HEK293T (cell line): ENCODE data around the gene APOL2.

Experiments used
- ARNT ChIP-seq: fragments of 450-650 bp; IDR thresholded peaks from 2 replicates; pipeline ENCODE4 v1.6.1; 2017; ENCODE audit warnings: mild to moderate bottlenecking
- BHLHE40 ChIP-seq: fragments of 450-650 bp; IDR thresholded peaks from 2 replicates; pipeline ENCODE4 v1.6.1; 2016; ENCODE audit warnings: mild to moderate bottlenecking, moderate library complexity, borderline replicate concordance
- CTBP1 ChIP-seq: fragments of 450-650 bp; IDR thresholded peaks from 2 replicates; pipeline ENCODE4 v1.6.1; 2016; ENCODE audit warnings: borderline replicate concordance
- FOXM1 ChIP-seq: fragments of 450-650 bp; IDR thresholded peaks from 2 replicates; pipeline ENCODE4 v1.6.1; 2017; ENCODE audit warnings: mild to moderate bottlenecking, borderline replicate concordance
- LEF1 ChIP-seq: fragments of 450-650 bp; IDR thresholded peaks from 2 replicates; pipeline ENCODE4 v1.6.1; 2017; ENCODE audit warnings: mild to moderate bottlenecking, borderline replicate concordance
- SP1 ChIP-seq: fragments of 450-650 bp; IDR thresholded peaks from 2 replicates; pipeline ENCODE4 v1.6.1; 2017
- SUZ12 ChIP-seq: fragments of 450-650 bp; IDR thresholded peaks from 2 replicates; pipeline ENCODE4 v1.6.1; 2016; ENCODE audit warnings: mild to moderate bottlenecking

- TF ChIP-seq LEF1 (no peak), FOXM1 (no peak), ARNT (no peak), SP1 (no peak), SUZ12 (no peak), CTBP1 (no peak), BHLHE40 (no peak)
Observed at GRCh38 chr22:36287881-36288515, 48.7 kb upstream of the APOL2 start.
